Thoracic aorta (tissue), 2 donors: ENCODE measurements around the gene KIF26B. TPM values are rescaled to one million over a fixed set of nuclear protein-coding genes. Genes with fewer than 3 reads are reported as not detected.

Source experiments
- ATAC-seq: fragments of 150-250 bp; one replicate; pipeline ENCODE4 v1.8.0; 2017; ENCODE audit warnings: low read depth; ENCODE audit not compliant: insufficient number of reproducible peaks, low FRiP score
- DNase-seq: peaks from one replicate; pipeline ENCODE4 v3.0.0-alpha.2; 2020; ENCODE audit warnings: low spot score
- H3K27ac ChIP-seq, 2 donors: fragments of 200-600 bp; sonication (generic); 1 replicate in 1 of 2; 2 replicates in 1 of 2; pipeline ENCODE4 v1.5.1; 2016; ENCODE audit warnings: mild to moderate bottlenecking in 2 of 2, moderate library complexity in 2 of 2
- H3K27me3 ChIP-seq: fragments of 200-600 bp; sonication (generic); replicated peaks from 2 replicates; pipeline ENCODE4 v1.6.0; 2016; ENCODE audit warnings: mild to moderate bottlenecking; ENCODE audit not compliant: insufficient read depth
- H3K36me3 ChIP-seq: fragments of 200-600 bp; sonication (generic); one replicate; pipeline ENCODE4 v1.5.1; 2016
- H3K4me1 ChIP-seq, 2 donors: fragments of 200-600 bp; sonication (generic); 1 replicate in 1 of 2; 2 replicates in 1 of 2; pipeline versions ENCODE4 v1.5.1 to v1.6.0; 2016; ENCODE audit warnings: low read depth in 2 of 2, mild to moderate bottlenecking in 1 of 2; ENCODE audit not compliant: control insufficient read depth in 1 of 2
- H3K4me3 ChIP-seq: fragments of 200-600 bp; sonication (generic); 2 replicates; pipeline ENCODE4 v1.5.1; 2016; ENCODE audit warnings: mild to moderate bottlenecking
- H3K9me3 ChIP-seq: fragments of 200-600 bp; sonication (generic); 2 replicates; pipeline ENCODE4 v1.5.1; 2016
- total RNA-seq, 2 donors: library from RNA; depleted of rRNA; stranded (reverse); fragments of >200 nt; gene quantifications; one replicate each; pipeline versions ENCODE4 v1.1.0 to v1.2.3, GENCODE V29; 2016
- TF ChIP-seq, protein P1 (sequence below): fragments of 200-600 bp; sonication (generic); IDR thresholded peaks from one replicate; pipeline ENCODE4 v1.5.1; 2019; ENCODE audit warnings: antibody characterized with exemption

Gene KIF26B
- total RNA-seq, 2 donors from 2014 or later, result 0.14 to 0.41 TPM

DNA sequence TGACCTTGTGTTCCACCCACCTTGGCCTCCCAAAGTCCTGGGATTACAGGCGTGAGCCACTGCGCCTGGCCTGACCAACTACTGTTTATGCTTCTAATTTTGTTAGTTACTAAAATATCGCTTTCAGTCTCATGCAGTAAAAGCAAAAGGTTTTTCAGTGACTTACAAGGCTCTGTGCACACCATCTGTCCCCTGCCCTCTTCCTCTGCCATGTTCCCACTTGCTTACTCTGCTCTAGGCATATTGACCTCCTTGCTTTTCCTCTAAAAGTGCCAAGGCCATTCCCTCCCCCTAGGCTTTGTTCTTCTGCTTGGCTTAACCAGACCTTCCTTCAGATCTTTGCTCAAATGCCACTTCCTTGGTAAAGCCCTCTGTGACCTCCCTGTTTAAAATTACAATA is 276.9 kb downstream of the KIF26B start:
- TF ChIP-seq, protein P1, sequence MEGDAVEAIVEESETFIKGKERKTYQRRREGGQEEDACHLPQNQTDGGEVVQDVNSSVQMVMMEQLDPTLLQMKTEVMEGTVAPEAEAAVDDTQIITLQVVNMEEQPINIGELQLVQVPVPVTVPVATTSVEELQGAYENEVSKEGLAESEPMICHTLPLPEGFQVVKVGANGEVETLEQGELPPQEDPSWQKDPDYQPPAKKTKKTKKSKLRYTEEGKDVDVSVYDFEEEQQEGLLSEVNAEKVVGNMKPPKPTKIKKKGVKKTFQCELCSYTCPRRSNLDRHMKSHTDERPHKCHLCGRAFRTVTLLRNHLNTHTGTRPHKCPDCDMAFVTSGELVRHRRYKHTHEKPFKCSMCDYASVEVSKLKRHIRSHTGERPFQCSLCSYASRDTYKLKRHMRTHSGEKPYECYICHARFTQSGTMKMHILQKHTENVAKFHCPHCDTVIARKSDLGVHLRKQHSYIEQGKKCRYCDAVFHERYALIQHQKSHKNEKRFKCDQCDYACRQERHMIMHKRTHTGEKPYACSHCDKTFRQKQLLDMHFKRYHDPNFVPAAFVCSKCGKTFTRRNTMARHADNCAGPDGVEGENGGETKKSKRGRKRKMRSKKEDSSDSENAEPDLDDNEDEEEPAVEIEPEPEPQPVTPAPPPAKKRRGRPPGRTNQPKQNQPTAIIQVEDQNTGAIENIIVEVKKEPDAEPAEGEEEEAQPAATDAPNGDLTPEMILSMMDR, result no peak
- Histone ChIP-seq H3K4me3 (no peak overlapping the region), H3K27me3 (no peaks in the 10 kb centered on the region), H3K27ac (no peak overlapping the region), H3K36me3 (no peaks in the 10 kb centered on the region), H3K4me1 (no peaks in the 10 kb centered on the region), H3K9me3 (no peaks in the 10 kb centered on the region)
- ATAC-seq, result no peak
- DNase-seq, result no peak

DNA sequence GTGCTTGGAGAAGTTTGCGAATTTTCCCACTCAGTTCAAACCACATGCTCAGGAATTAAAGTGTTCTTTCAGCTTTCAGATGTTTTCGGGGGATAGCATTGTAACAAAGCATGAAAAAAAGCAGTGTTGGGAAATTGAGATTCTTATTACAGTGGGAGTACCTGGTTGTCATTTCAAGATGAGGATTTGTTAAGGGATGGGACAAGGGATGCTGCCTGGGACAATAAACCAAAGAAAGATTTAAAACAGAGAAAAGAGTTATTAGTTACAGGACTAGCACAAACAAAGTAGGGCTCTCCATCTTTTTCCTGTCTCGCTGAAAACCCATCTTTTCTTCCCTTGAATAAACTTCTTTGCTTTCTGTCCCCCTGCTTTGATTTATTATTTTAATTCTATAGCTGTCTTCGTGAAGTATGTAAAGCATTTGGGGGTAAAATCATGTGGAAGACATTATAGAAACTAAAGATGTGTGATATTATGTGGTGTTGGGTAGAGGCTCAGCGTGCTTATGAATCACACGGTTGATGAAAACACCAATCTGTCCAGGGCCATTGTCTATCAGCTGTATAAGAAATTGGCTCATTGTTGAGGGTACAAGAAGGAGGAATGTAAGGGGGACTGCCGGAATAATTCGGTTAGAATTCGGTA is 277.6 kb downstream of the KIF26B start:
- no peak for ATAC-seq
- no peaks in the 10 kb centered on the region for H3K4me1 ChIP-seq
- no peak overlapping the region for H3K4me3 ChIP-seq
- no peak for DNase-seq
- no peaks in the 10 kb centered on the region for H3K27me3 ChIP-seq
- H3K27ac ChIP-seq, result no peak overlapping the region
- H3K9me3 ChIP-seq, result no peaks in the 10 kb centered on the region
- no peaks in the 10 kb centered on the region for H3K36me3 ChIP-seq
- TF ChIP-seq, protein P1, result no peak

DNA sequence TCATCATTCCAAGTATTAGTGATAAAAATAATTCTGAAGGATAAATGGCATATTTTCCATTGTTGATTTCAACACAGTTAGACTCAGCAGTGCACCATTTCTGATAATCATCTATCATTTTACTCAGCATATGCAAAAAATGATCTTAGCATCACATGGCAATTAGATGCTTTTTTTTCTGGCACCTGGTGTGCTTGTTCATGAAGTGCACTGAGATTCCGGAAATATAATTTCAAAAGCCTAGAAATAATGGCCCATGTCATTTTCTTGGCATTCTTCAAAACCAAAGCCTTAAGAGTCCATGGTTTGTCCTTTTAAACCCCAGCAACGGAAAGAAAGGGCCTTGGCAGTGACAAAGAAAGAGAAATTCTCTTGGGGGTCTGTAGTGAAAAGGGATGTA is 278.8 kb downstream of the KIF26B start:
- Histone ChIP-seq H3K36me3 (no peaks in the 10 kb centered on the region), H3K27ac (no peak overlapping the region), H3K4me3 (no peak overlapping the region), H3K27me3 (no peaks in the 10 kb centered on the region), H3K9me3 (no peaks in the 10 kb centered on the region), H3K4me1 (no peaks in the 10 kb centered on the region)
- DNase-seq (no peak), ATAC-seq (no peak)
- TF ChIP-seq, protein P1, result no peak

DNA sequence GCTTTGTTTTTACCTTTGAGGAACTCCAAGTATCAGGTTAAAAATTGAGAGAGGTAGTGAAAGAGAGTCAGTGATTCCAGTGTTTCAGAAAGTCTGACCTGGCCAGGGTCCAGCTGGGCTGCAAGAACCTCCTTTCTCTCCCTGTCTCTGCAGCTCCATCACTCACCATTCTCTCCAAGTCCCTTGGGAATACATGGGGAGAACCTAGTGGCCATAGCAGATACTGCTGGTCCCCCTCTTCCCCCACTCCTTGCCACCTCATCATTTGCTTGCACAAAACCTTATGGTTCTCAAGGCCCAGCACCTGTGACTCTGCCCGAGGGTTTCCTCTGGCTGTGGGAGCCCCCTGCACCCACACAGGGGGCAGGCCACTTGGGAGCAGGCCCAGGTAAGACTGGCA is 279.5 kb downstream of the KIF26B start:
- H3K27me3 ChIP-seq, result no peaks in the 10 kb centered on the region
- ATAC-seq (no peak), DNase-seq (no peak)
- no peaks in the 10 kb centered on the region for H3K4me1 ChIP-seq
- TF ChIP-seq, protein P1, result no peak
- H3K4me3 ChIP-seq, result no peak overlapping the region
- H3K9me3 ChIP-seq, result no peaks in the 10 kb centered on the region
- no peak overlapping the region for H3K27ac ChIP-seq
- no peaks in the 10 kb centered on the region for H3K36me3 ChIP-seq

DNA sequence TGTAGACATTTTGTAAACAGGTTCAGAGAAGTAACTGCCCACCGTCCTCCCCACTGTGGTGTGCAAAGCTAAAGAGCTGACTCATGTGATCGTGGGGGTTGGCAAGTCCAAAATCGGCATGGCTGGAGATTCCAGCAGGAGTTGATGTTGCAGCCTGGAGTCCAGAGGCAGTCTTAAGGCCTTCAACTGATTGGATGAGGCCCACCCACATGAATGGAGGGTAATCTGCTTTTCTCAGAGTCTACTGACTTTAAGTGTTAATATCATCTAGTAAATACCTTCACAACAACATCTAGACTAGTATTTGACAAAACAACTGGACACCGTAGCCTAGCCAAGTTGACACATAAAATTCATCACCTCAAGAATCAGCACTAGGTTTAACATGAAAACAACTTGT is 281.6 kb downstream of the KIF26B start:
- TF ChIP-seq, protein P1, result no peak
- Histone ChIP-seq H3K27me3 (no peaks in the 10 kb centered on the region), H3K36me3 (no peaks in the 10 kb centered on the region), H3K27ac (no peak overlapping the region), H3K4me3 (no peak overlapping the region), H3K9me3 (no peaks in the 10 kb centered on the region), H3K4me1 (no peaks in the 10 kb centered on the region)
- ATAC-seq (no peak), DNase-seq (no peak)
